GM18505 (cell line): ENCODE results near the gene PCDHGB5.
A peak's percentile ranks its signal among the peaks of the same experiment; 100 is the strongest.
"Not testable (repeated sequence)": the region's sequence is repeated elsewhere in the genome, so short reads cannot be mapped to it uniquely, and the experiment has no call there.

Experiments
- ATAC-seq: cut with Tn5 transposase; IDR thresholded peaks from one replicate; pipeline ENCODE4 v1.9.1; 2021; ENCODE audit not compliant: unreplicated experiment
- POLR2A ChIP-seq: IDR thresholded peaks from 4 replicates; pipeline ENCODE4 v1.6.1; 2011; ENCODE audit warnings: borderline replicate concordance; ENCODE audit not compliant: insufficient read depth, insufficient read length; ENCODE audit errors: extremely low read depth

Gene PCDHGB5

DNA sequence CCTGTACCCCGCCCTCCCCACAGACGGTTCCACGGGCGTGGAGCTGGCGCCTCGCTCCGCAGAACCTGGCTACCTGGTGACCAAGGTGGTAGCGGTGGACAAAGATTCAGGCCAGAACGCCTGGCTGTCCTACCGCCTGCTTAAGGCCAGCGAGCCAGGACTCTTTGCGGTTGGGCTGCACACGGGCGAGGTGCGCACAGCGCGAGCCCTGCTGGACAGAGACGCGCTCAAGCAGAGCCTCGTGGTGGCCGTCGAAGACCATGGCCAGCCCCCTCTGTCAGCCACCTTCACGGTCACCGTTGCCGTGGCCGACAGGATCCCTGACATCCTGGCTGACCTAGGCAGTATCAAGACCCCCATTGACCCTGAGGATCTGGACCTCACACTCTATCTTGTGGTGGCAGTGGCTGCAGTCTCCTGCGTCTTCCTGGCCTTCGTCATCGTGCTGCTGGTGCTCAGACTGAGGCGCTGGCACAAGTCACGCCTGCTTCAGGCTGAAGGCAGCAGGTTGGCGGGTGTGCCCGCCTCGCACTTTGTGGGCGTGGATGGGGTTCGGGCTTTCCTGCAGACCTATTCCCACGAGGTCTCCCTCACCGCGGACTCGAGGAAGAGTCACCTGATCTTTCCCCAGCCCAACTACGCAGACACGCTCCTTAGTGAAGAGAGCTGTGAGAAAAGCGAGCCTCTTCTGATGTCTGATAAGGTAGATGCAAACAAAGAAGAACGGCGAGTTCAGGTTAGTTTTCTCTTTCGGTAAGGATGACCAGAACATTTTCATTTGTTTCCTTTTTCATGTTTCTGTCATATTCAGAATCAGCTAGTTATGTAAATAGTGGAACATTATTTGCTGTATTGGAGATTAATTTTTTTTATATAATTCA lies 31.5 kb upstream of the PCDHGB5 start:
- TF ChIP-seq POLR2A: no peak
- no peak for ATAC-seq

DNA sequence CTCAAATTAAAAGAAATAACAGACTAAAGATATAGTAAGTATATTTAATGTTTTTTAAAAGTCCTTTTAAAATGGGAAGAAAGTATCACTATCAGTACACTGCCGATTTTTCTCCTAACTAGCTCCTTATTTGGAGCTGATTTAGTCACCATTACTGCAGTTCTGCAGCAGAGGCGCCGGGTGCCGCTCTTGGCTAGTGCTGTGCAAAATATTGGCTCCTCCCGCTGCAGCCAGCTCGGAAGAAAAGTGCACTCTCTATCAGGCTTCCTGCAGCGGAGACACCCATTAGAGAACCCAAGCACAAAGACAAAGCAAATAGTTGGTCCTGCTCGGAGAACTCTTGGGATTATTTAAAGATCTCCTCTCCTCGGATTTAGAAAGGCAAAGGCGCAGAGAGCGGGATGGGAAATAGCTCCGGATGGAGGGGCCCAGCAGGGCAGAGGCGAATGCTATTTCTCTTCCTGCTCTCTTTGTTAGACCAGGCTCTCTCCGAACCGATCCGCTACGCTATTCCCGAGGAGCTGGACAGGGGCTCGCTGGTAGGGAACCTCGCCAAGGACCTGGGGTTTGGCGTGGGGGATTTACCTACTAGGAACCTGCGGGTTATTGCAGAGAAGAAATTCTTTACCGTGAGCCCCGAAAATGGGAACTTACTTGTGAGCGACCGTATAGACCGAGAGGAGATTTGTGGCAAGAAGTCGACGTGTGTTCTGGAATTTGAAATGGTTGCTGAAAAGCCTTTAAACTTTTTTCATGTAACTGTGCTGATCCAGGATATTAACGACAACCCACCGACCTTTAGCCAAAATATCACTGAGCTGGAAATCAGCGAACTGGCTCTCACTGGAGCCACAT lies 27.5 kb upstream of the PCDHGB5 start, which contains the start of gene PCDHGB3:
Gene PCDHGB3, plus strand, starts transcription at position 249 of the 855 bp plus-strand sequence. Its CDS starts 153 bp downstream, at position 402.
- peak; percentile 62 for ATAC-seq
- TF ChIP-seq POLR2A: no peak

DNA sequence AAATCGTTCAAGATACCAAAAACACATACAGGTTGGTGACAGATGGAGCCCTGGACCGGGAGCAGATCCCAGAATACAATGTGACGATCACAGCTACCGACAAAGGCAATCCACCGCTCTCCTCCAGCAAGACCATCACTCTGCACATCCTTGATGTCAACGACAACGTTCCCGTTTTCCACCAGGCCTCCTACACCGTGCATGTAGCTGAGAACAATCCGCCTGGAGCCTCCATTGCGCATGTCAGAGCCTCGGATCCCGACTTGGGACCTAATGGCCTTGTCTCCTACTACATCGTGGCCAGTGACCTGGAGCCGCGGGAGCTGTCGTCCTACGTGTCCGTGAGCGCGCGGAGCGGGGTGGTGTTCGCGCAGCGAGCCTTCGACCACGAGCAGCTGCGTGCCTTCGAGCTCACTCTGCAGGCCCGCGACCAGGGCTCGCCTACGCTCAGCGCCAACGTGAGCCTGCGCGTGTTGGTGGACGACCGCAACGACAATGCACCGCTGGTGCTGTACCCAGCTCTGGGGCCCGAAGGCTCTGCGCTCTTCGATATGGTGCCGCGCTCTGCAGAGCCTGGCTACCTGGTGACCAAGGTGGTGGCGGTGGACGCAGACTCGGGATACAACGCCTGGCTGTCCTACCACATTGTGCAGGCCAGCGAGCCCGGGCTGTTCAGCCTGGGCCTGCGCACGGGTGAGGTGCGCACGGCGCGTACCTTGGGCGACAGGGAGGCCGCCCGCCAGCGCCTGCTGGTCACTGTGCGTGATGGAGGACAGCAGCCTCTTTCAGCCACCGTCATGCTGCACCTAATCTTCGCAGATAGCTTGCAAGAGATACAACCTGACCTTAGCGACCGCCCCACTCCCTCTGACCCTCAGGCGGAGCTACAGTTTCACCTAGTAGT lies 25.9 kb upstream of the PCDHGB5 start:
- no peak for ATAC-seq
- TF ChIP-seq POLR2A: no peak

DNA sequence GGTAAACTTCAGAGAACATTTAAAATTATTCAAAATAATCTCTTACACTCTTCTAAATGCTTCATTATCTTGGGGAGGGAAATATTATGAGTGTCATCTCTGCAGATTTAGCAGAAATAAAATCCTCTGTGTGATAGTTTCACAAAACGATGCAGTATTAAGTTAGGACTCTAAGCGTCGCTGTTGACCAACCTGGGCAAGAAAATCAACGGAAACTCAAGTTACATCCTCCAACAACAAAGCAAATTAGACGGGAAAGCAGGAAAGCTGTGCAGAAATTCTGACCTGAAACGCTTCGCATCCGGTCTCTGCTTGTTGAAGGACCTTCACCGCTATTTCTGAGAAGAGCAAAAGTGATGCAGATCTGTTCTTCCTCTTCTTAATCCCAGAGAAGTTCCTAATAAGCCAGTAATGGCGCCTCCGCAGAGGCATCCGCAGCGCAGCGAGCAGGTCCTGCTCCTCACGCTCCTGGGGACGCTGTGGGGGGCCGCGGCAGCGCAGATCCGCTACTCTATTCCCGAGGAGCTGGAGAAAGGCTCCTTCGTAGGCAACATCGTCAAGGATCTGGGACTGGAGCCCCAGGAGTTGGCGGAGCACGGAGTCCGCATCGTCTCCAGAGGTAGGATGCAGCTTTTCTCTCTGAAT lies 24.0 kb upstream of the PCDHGB5 start, which contains the start of gene PCDHGA6:
Gene PCDHGA6, plus strand, starts transcription at position 219 of the 645 bp plus-strand sequence. Its CDS starts 193 bp downstream, at position 412.
- no peak for ATAC-seq
- no peak for TF ChIP-seq POLR2A

DNA sequence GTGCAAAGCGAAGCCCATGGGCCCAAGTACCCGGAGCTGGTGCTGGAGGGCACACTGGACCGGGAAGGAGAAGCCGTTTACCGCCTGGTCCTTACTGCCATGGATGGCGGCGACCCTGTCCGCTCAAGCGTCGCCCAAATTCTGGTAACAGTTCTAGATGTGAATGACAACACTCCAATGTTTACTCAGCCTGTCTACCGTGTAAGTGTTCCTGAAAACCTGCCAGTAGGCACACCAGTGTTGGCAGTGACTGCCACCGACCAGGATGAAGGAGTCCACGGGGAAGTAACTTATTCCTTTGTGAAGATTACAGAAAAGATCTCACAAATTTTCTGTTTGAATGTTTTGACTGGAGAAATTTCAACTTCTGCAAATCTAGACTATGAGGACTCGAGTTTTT lies 23.1 kb upstream of the PCDHGB5 start:
- no peak for TF ChIP-seq POLR2A
- ATAC-seq: no peak

DNA sequence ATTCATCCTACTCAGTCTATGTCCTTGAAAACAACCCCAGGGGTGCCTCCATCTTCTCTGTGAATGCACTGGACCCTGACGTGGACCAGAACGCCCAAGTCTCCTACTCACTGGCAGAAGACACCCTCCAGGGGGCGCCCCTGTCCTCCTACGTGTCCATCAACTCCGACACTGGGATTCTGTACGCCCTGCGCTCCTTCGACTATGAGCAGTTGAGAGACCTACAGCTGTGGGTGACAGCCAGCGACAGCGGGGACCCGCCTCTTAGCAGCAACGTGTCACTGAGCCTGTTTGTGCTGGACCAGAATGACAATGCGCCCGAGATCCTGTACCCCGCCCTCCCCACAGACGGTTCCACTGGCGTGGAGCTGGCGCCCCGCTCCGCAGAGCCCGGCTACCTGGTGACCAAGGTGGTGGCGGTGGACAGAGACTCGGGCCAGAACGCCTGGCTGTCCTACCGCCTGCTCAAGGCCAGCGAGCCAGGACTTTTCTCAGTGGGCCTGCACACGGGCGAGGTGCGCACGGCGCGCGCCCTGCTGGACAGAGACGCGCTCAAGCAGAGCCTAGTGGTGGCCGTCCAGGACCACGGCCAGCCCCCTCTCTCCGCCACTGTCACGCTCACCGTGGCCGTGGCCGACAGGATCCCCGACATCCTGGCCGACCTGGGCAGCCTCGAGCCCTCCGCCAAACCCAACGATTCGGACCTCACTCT lies 22.1 kb upstream of the PCDHGB5 start:
- not testable (repeated sequence) for ATAC-seq

DNA sequence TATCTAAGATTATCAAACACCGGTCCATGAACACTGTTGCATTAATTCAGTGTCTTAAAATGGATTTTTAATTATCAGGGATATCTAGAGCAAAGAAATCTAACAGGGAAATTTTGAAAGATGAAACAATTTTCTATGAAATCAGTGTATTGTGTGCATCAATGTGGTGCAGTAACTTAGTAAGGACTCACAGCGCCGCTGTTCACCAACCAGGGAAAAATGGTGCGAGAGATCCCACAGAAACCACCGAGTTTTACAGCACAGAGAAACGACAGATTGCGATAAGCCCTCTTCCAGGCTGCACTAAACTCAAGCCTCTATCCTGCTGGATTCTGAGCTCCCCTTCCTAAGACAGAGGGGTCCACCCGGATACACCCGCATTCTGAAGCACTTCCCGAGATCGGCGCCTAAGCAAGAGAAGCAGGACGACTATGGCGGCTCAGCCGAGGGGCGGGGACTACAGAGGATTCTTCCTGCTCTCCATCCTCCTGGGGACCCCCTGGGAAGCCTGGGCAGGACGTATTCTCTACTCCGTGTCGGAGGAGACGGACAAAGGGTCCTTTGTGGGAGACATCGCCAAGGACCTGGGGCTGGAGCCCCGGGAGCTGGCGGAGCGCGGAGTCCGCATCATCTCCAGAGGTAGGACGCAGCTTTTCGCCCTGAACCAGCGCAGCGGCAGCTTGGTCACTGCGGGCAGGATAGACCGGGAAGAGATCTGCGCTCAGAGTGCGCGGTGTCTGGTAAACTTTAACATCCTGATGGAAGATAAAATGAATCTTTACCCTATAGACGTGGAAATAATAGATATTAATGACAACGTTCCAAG lies 15.1 kb upstream of the PCDHGB5 start, which contains the start of gene PCDHGA7:
Gene PCDHGA7, plus strand, starts transcription at position 274 of the 826 bp plus-strand sequence. Its CDS starts 158 bp downstream, at position 432.
- no peak for TF ChIP-seq POLR2A
- no peak for ATAC-seq

DNA sequence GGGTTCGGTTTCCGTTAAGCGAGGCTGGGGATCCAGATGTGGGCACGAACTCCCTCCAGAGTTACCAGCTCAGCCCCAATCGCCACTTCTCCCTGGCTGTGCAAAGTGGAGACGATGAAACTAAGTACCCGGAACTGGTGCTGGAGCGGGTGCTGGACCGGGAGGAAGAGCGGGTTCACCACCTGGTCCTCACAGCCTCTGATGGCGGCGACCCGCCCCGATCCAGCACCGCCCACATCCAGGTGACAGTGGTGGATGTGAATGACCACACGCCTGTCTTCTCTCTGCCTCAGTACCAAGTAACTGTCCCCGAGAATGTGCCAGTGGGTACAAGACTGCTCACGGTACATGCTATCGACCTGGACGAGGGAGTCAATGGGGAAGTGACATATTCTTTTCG lies 14.4 kb upstream of the PCDHGB5 start:
- no peak for TF ChIP-seq POLR2A
- no peak for ATAC-seq

DNA sequence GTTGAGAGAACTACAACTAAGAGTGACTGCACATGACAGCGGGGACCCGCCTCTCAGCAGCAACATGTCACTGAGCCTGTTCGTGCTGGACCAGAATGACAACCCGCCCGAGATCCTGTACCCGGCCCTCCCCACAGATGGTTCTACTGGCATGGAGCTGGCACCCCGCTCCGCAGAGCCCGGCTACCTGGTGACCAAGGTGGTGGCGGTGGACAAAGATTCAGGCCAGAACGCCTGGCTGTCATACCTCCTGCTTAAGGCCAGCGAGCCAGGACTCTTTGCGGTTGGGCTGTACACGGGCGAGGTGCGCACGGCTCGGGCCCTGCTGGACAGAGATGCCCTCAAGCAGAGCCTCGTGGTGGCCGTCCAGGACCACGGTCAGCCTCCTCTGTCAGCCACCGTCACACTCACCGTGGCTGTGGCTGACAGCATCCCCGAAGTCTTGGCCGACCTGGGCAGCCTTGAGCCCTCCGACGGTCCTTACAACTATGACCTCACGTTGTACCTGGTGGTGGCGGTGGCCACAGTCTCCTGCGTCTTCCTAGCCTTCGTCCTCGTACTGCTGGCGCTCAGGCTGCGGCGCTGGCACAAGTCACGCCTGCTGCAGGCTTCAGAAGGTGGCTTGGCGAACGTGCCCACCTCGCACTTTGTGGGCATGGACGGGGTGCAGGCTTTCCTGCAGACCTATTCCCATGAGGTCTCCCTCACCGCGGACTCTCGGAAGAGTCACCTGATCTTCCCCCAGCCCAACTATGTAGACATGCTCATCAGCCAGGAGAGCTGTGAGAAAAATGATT lies 13.1 kb upstream of the PCDHGB5 start:
- ATAC-seq: no peak
- TF ChIP-seq POLR2A: no peak

DNA sequence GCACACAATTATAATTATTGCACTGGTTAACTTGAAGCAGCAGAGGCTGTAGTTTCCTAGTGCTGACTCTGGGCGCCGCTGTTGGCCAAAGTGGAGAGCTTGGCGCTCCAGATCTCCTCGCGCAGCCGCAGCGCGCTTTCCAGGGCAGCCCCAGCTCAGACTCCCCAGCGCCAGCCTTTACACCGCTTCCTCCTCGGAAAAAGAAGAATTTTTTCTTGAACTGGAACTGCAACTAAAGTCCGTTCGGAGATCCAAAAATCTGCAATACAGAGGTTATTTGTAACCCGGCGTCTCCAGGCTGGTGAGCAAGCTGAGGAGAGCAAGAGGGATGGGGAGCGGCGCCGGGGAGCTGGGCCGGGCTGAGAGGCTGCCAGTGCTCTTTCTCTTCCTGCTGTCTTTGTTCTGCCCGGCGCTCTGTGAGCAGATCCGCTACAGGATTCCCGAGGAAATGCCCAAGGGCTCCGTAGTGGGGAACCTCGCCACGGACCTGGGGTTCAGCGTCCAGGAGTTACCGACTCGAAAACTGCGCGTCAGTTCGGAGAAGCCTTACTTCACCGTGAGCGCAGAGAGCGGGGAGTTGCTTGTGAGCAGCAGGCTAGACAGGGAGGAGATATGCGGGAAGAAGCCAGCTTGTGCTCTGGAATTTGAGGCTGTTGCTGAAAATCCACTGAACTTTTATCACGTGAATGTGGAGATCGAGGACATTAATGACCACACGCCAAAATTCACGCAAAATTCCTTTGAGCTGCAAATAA lies 10.0 kb upstream of the PCDHGB5 start, which contains the start of gene PCDHGB4:
Gene PCDHGB4, plus strand, starts transcription at position 142 of the 755 bp plus-strand sequence. Its CDS starts 187 bp downstream, at position 329.
- ATAC-seq: not testable (repeated sequence)

DNA sequence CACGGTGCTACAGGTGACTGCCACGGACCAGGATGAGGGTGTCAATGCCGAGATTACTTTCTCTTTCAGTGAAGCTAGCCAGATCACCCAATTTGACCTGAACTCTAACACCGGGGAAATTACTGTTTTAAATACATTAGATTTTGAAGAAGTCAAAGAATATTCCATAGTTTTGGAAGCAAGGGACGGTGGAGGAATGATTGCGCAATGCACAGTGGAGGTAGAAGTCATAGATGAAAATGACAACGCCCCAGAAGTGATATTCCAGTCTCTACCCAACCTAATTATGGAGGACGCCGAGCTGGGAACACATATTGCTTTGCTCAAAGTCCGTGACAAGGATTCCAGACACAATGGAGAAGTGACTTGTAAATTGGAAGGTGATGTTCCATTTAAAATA lies 9.1 kb upstream of the PCDHGB5 start:
- TF ChIP-seq POLR2A: no peak
- no peak for ATAC-seq
